ENCODE data around the gene STAP2.

DNA sequence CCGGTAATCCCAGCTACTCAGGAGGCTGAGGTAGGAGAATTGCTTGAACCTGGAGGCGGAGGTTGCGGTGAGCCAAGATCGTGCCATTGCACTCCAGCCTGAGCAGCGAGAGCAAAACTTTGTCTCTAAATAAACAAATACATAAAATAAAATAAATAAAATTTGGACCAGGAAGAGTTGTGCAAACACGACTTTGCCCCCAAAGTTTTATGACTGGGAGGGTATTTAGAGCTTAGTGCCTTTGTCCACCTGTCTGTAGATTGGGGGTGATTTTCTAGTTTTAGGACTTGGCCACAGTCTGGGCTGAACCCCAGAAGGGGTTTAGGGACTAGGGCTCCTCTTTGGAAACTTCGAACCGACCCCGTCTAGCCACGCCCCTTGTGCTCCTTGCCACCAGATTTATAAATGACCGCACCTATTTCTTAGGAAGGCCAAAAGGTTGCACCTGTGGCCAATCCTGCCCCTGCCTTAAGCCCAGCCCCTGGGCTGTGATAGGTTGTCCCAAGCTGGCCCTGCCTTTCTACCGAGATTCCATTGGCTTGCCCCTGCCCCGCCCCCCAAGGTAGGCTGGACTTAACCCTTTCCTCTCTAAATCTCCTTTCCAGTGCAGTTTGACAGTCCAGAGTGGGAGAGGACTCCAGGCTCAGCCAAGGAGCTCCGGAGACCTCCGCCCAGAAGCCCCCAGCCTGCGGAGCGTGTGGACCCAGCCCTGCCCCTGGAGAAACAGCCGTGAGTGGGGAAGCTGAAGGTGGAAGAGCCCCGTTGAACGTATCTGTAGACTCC lies 54.3 kb downstream of the STAP2 start:
- TF ChIP-seq POLR2A (IDR thresholded peaks at IDR 0.05; ENCODE audit: low read length) (no peak), GATA1 (IDR thresholded peaks at IDR 0.05; ENCODE audit: low read depth, low read length) (no peak)
